DLD1 (cell line): Measurements from ENCODE around the gene SCN4B.
"Not testable (repeated sequence)": the region's sequence is repeated elsewhere in the genome, so short reads cannot be mapped to it uniquely, and the experiment has no call there.

Source experiments
- in situ Hi-C: cut with HindIII; loops from 2 replicates; pipeline ENCODE4 v1.10.0; 2017; ENCODE audit warnings: low sequenced_read_pairs

SCN4B gene

GRCh38 chr11:118152552-118153471 lies at the start of gene SCN4B:
Gene SCN4B, minus strand, starts transcription at chr11:118152823. Its CDS starts 150 bp downstream, at chr11:118152673.
- in situ Hi-C loops = no loop called here

GRCh38 chr11:118201966-118202365 lies 49.3 kb upstream of the SCN4B start:
- in situ Hi-C loops = no loop called here

GRCh38 chr11:118200901-118201680 lies 48.5 kb upstream of the SCN4B start:
- in situ Hi-C loops = no loop called here

GRCh38 chr11:118200497-118200896 lies 47.9 kb upstream of the SCN4B start:
- in situ Hi-C loops = no loop called here

GRCh38 chr11:118199135-118199534 lies 46.5 kb upstream of the SCN4B start:
- in situ Hi-C loops = no loop called here

GRCh38 chr11:118198370-118198769 lies 45.7 kb upstream of the SCN4B start:
- in situ Hi-C loops = no loop called here

- in situ Hi-C loops = no loop called here
Observed at GRCh38 chr11:118194835-118195627, 42.4 kb upstream of the SCN4B start.

GRCh38 chr11:118193910-118194566 lies 41.4 kb upstream of the SCN4B start:
- in situ Hi-C loops = no loop called here

- in situ Hi-C loops = not testable (repeated sequence)
Observed at GRCh38 chr11:118192817-118193216, 40.2 kb upstream of the SCN4B start.

GRCh38 chr11:118190942-118191506 lies 38.4 kb upstream of the SCN4B start:
- in situ Hi-C loops = not testable (repeated sequence)

GRCh38 chr11:118186346-118187107 lies 33.9 kb upstream of the SCN4B start:
- in situ Hi-C loops = no loop called here

GRCh38 chr11:118184784-118185579 lies 32.4 kb upstream of the SCN4B start:
- in situ Hi-C loops = no loop called here

GRCh38 chr11:118183691-118184090 lies 31.1 kb upstream of the SCN4B start:
- in situ Hi-C loops = not testable (repeated sequence)

- in situ Hi-C loops = no loop called here
Observed at GRCh38 chr11:118180300-118180703, 27.7 kb upstream of the SCN4B start.

- in situ Hi-C loops = loop anchor here (10.0 kb wide), 1 partner anchor 108 kb away; no protein-coding TSS in a partner anchor
Observed at GRCh38 chr11:118176778-118177134, 24.1 kb upstream of the SCN4B start.

- in situ Hi-C loops = loop anchor here (10.0 kb wide), 1 partner anchor 109 kb away; no protein-coding TSS in a partner anchor
Observed at GRCh38 chr11:118175993-118176777, 23.6 kb upstream of the SCN4B start, which contains the start of gene SCN2B. Gene SCN2B, minus strand, starts transcription at chr11:118176639. Its CDS starts 208 bp downstream, at chr11:118176431.
